ENCODE results near the gene FAM3B.

The FAM3B gene

GRCh38 chr21:41398251-41398650 is 81.7 kb downstream of the FAM3B start:
- H3K27ac Mint-ChIP-seq: no peak overlapping the region

DNA sequence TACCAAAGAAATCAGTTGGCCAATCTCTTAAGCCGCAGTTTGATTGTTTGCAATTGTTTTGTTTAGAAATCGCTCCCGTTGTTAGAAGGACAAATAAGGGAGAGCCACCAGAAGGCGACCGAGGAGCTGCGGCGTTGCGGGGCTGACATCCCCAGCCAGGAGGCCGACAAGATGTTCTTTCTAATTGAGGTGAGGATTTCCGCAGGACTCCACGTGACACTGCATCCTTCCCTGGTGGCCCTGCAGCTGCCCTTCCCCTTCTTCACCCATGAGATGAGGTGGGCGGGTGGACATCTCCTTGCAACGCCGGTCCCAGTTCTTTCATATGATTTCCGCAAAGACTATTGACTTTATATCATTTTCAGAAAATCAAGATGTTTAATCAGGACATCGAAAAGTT is 82.2 kb downstream of the FAM3B start:
- Mint-ChIP-seq H3K9me3 (no peaks in the 10 kb centered on the region), H3K27me3 (no peaks in the 10 kb centered on the region), H3K36me3 (peaks cover 63% of the 10 kb centered on the region), H3K4me3 (no peak overlapping the region), H3K27ac (no peak overlapping the region), H3K4me1 (peaks cover 21% of the 10 kb centered on the region)
- ATAC-seq (ENCODE audit: low read depth): no peak
- no peak for DNase-seq (ENCODE audit: low spot score in 2 of 2)

More at GRCh38 chr21:41398251-41398650, 81.7 kb downstream of the FAM3B start:
- H3K4me3 Mint-ChIP-seq: no peak overlapping the region
- H3K36me3 Mint-ChIP-seq: peaks cover 67% of the 10 kb centered on the region
- no peak for ATAC-seq (ENCODE audit: low read depth)
- no peaks in the 10 kb centered on the region for H3K9me3 Mint-ChIP-seq
- peaks cover 21% of the 10 kb centered on the region for H3K4me1 Mint-ChIP-seq
- DNase-seq (ENCODE audit: low spot score in 2 of 2): no peak
- H3K27me3 Mint-ChIP-seq: no peaks in the 10 kb centered on the region

DNA sequence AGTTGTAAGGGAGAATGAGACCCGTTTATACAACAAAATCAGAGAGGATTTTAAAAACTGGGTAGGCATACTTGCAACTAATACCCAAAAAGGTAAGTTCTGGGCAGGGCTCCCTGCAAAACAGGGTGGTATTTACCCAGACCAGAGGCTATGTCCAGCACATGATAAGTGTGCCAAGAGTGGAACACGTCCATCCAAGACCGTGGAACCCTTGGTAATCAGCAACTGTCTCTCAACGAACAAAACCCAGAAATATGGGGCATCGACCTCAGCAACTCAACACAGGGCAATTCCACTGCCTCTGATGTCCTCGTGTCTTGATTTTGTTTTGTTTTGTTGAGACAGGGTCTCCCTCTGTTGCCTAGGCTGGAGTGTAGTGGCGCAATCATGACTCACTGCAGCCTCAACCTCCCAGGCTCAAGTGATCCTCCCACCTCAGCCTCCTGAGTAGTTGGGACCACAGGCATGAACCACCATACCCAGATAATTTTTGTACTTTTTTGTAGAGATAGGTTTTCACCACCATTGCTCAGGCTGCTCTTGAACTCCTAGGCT is 82.7 kb downstream of the FAM3B start:
- DNase-seq (ENCODE audit: low spot score in 2 of 2) (no peak), ATAC-seq (ENCODE audit: low read depth) (no peak)
- Mint-ChIP-seq H3K27ac (no peak overlapping the region), H3K27me3 (no peaks in the 10 kb centered on the region), H3K4me3 (no peak overlapping the region), H3K9me3 (no peaks in the 10 kb centered on the region), H3K36me3 (peaks cover 61% of the 10 kb centered on the region), H3K4me1 (peaks cover 19% of the 10 kb centered on the region)

- no peak overlapping the region for H3K4me3 Mint-ChIP-seq
- no peaks in the 10 kb centered on the region for H3K9me3 Mint-ChIP-seq
- H3K4me1 Mint-ChIP-seq: peaks cover 5% of the 10 kb centered on the region
- H3K27ac Mint-ChIP-seq: no peak overlapping the region
- DNase-seq (ENCODE audit: low spot score in 2 of 2): no peak
- no peak for ATAC-seq (ENCODE audit: low read depth)
- H3K36me3 Mint-ChIP-seq: peaks cover 58% of the 10 kb centered on the region
- H3K27me3 Mint-ChIP-seq: no peaks in the 10 kb centered on the region
These were observed 85.6 kb downstream of the FAM3B start for GRCh38 chr21:41402231-41402630.

- peaks cover 59% of the 10 kb centered on the region for H3K36me3 Mint-ChIP-seq
- no peaks in the 10 kb centered on the region for H3K4me1 Mint-ChIP-seq
- H3K9me3 Mint-ChIP-seq: no peaks in the 10 kb centered on the region
- no peaks in the 10 kb centered on the region for H3K27me3 Mint-ChIP-seq
- ATAC-seq (ENCODE audit: low read depth): no peak
- no peak overlapping the region for H3K4me3 Mint-ChIP-seq
- peak overlapping the region; percentile 22 for H3K27ac Mint-ChIP-seq
- no peak for DNase-seq (ENCODE audit: low spot score in 2 of 2)
These were observed 86.2 kb downstream of the FAM3B start for GRCh38 chr21:41402796-41403195.

- peaks cover 62% of the 10 kb centered on the region for H3K36me3 Mint-ChIP-seq
These were observed 86.7 kb downstream of the FAM3B start for GRCh38 chr21:41403331-41403730.

DNA sequence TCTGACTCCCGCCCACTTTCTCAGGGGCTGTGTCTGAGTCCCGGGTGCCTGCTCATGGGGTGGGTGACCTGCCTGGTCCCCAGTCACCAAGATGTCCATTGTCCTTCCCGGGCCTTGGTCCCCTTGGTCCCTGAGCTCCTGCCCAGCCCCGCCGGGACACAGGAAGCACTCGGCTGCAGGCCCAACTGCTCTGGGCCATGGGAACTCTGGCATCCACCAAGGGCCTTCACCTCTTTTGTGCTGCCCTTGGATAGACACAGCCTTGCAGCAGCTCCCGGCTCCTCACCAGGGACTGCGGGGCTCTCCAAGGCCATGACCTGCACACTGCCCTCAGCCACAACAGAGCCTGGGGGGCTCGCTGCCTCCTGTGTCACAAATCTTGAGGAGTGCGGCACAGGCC is 87.4 kb downstream of the FAM3B start:
- no peak overlapping the region for H3K4me3 Mint-ChIP-seq
- no peaks in the 10 kb centered on the region for H3K4me1 Mint-ChIP-seq
- no peak overlapping the region for H3K27ac Mint-ChIP-seq
- peaks cover 62% of the 10 kb centered on the region for H3K36me3 Mint-ChIP-seq
- no peaks in the 10 kb centered on the region for H3K27me3 Mint-ChIP-seq
- DNase-seq (ENCODE audit: low spot score in 2 of 2): no peak
- no peaks in the 10 kb centered on the region for H3K9me3 Mint-ChIP-seq
- no peak for ATAC-seq (ENCODE audit: low read depth)

More at GRCh38 chr21:41403331-41403730, 86.7 kb downstream of the FAM3B start:
- Mint-ChIP-seq H3K9me3 (no peaks in the 10 kb centered on the region), H3K27me3 (no peaks in the 10 kb centered on the region), H3K4me3 (no peak overlapping the region), H3K27ac (peak overlapping the region; percentile 22), H3K4me1 (no peaks in the 10 kb centered on the region)
- no peak for DNase-seq (ENCODE audit: low spot score in 2 of 2)
- ATAC-seq (ENCODE audit: low read depth): no peak

- no peaks in the 10 kb centered on the region for H3K4me1 Mint-ChIP-seq
- no peak overlapping the region for H3K4me3 Mint-ChIP-seq
- H3K36me3 Mint-ChIP-seq: peaks cover 62% of the 10 kb centered on the region
- DNase-seq (ENCODE audit: low spot score in 2 of 2) (no peak), ATAC-seq (ENCODE audit: low read depth) (no peak)
- H3K27me3 Mint-ChIP-seq: no peaks in the 10 kb centered on the region
- no peak overlapping the region for H3K27ac Mint-ChIP-seq
- peaks cover under 1% of the 10 kb centered on the region for H3K9me3 Mint-ChIP-seq
These were observed 88.7 kb downstream of the FAM3B start for GRCh38 chr21:41405321-41405720.

GRCh38 chr21:41406340-41406739 is 89.7 kb downstream of the FAM3B start:
- peaks cover 5% of the 10 kb centered on the region for H3K9me3 Mint-ChIP-seq
- no peak overlapping the region for H3K27ac Mint-ChIP-seq
- peaks cover 64% of the 10 kb centered on the region for H3K36me3 Mint-ChIP-seq
- peaks cover 3% of the 10 kb centered on the region for H3K4me1 Mint-ChIP-seq
- no peak overlapping the region for H3K4me3 Mint-ChIP-seq
- DNase-seq (ENCODE audit: low spot score in 2 of 2): no peak
- H3K27me3 Mint-ChIP-seq: no peaks in the 10 kb centered on the region
- ATAC-seq (ENCODE audit: low read depth): no peak
